MM.1S (cell line): ENCODE data around the gene XPO5.

Experiments
- CTCF ChIP-seq: fragments of 300-600 bp; sonication (generic); IDR thresholded peaks from 2 replicates; pipeline ENCODE4 v1.5.1; 2016; ENCODE audit warnings: antibody characterized with exemption, low read length, mixed read lengths
- EZH2 ChIP-seq: fragments of 300-600 bp; sonication (generic); optimal IDR thresholded peaks from 2 replicates; pipeline ENCODE3; 2017; ENCODE audit warnings: low read depth, mild to moderate bottlenecking, antibody characterized with exemption, low read length, mixed read lengths
- EZH2phosphoT487 ChIP-seq: fragments of 300-600 bp; sonication (generic); IDR thresholded peaks from 2 replicates; pipeline ENCODE4 v1.6.1; 2018; ENCODE audit warnings: antibody characterized with exemption, low read length

- TF ChIP-seq CTCF (no peak), EZH2 (no peak), EZH2phosphoT487 (no peak)
Measured at GRCh38 chr6:43516697-43517504, 58.9 kb downstream of the XPO5 start, which contains the start of the genes POLR1C and YIPF3.
